ENCODE measurements around the gene PVR.
"Not testable (repeated sequence)": the region's sequence is repeated elsewhere in the genome, so short reads cannot be mapped to it uniquely, and the experiment has no call there.

PVR gene

DNA sequence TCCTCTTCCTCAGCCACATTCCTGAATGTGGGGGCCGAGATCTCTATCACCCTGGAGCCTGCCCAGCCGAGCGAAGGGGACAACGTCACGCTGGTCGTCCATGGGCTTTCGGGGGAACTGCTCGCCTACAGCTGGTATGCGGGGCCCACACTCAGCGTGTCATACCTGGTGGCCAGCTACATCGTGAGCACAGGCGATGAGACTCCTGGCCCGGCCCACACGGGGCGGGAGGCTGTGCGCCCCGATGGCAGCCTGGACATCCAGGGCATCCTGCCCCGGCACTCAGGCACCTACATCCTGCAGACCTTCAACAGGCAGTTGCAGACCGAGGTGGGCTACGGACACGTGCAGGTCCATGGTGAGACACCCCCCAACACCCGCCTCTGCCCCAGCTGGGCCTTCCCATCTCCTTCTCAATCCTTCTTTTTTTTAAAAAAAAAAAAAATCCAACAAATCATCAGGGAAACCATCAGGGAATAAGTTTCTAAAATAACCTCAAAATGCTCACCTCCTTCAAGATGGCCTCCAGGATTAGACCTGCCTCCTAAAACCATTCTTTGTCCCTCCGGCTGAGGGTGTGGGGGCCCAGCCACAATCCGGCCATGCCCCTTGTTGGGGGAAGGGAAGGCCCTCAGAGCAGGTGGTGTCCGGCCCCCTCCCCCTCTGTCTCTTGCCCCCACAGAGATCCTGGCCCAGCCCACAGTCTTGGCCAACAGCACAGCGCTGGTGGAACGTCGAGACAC lies 59.8 kb downstream of the PVR start:
- no peak for DNase-seq

DNA sequence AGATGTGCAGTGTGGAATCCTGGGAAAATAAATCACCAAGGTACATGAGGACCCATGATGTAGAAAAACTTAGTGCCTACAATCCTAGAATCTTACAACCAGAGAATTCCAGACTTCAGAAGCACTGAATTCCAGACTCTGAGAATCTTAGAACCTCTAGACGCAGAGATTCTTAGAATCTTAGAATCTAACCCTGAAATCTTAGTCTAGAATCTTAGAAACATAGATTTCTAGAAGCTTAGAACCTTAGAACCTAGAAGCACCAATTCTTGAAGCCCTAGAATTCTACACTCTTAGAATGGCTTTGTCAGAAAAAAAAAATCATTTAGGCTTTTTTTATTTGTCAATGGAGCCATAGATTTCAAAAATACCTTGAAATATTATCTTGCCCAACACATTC lies 61.3 kb downstream of the PVR start:
- DNase-seq: no peak

GRCh38 chr19:44705502-44706010 lies 61.8 kb downstream of the PVR start:
- no peak for DNase-seq

- DNase-seq: no peak
These were observed 63.0 kb downstream of the PVR start for GRCh38 chr19:44706506-44707236.

DNA sequence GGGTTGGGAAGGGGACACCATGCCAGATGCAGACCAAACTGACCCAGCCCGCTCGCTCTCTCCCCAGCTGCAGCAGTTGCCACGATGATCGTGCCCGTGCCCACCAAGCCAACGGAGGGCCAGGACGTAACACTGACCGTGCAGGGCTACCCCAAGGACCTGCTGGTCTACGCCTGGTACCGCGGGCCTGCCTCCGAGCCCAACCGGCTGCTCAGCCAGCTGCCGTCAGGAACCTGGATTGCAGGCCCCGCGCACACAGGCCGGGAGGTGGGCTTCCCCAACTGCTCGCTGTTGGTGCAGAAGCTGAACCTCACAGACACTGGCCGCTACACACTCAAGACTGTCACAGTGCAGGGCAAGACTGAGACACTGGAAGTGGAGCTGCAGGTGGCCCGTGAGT lies 64.1 kb downstream of the PVR start:
- no peak for DNase-seq

DNA sequence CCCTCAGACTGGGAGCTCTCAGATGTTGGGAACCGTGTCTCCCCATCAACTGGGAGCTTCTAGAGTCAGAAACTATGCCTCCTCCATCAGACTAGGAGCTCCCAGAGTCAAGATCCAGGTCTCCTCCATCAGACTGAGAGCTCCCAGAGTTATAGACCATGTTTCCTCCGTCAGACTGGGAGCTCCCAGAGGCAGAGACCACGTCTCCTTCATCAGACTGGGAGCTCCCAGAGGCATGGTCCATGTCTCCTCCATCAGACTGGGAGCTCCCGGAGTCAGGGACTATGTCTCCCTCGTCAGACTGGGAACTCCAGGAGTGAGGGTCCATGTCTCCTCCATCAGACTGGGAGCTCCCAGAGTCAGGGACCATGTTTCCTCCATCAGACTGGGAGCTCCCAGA lies 65.2 kb downstream of the PVR start:
- DNase-seq: no peak

- DNase-seq: not testable (repeated sequence)
These were observed 65.9 kb downstream of the PVR start for GRCh38 chr19:44709434-44710266.

- no peak for DNase-seq
These were observed 66.8 kb downstream of the PVR start for GRCh38 chr19:44710483-44710882.

- no peak for DNase-seq
These were observed 69.3 kb downstream of the PVR start for GRCh38 chr19:44712864-44713515.
